ENCODE data around the gene SLC25A29. TPM values are rescaled to one million over a fixed set of nuclear protein-coding genes. Genes with fewer than 3 reads are reported as not detected.

Gene SLC25A29
- total and polyA plus RNA-seq, 2 of the 13 experiments (the other 11 are each of a cell fraction or from before 2014, with no cell fraction given), result 12.2 to 17.2 TPM

- Histone ChIP-seq H3K4me2 (ENCODE audit: low read depth, low read length) (peak overlapping the region; percentile 78), H3K79me2 (ENCODE audit: insufficient read depth, low read length) (no peaks in the 10 kb centered on the region), H3K27me3 (ENCODE audit: control insufficient read depth in 1 of 2, insufficient read depth in 2 of 2, low read length in 2 of 2) (peaks cover 0 to 2% of the 10 kb centered on the region in 2 experiments; a peak in 1 of 5 replicates), H2AFZ (ENCODE audit: low read length) (no peak overlapping the region), H3K4me3 (replicated peaks in 1 of 3; ENCODE audit: insufficient read depth in 1 of 3, low read depth in 2 of 3, low read length in 3 of 3) (peak overlapping the region; percentile 41 to 69 (median 52); a peak in 5 of 6 replicates), H3K9me3 (ENCODE audit: low read length) (no peaks in the 10 kb centered on the region), H3K36me3 (replicated peaks in 1 of 2; ENCODE audit: control insufficient read depth in 1 of 2, insufficient read depth in 2 of 2, low read length in 2 of 2) (no peaks in the 10 kb centered on the region; a peak in 2 of 5 replicates), H3K9ac (ENCODE audit: insufficient read depth, low read depth, low read length) (peak overlapping the region; percentile 64), H4K20me1 (ENCODE audit: insufficient read depth, low read length) (no peaks in the 10 kb centered on the region), H3K4me1 (ENCODE audit: insufficient read depth, low read length) (peaks cover 49% of the 10 kb centered on the region), H3K27ac (ENCODE audit: extremely low read length, insufficient read depth, low read length) (no peak overlapping the region)
- ChIA-PET CTCF (ENCODE audit: low intra/inter-chr PET ratio, low total read pairs) (no interaction called here), POLR2A (interaction anchor here (1.5 kb wide), 1 partner anchor 11 kb away, joined by 4 read pairs; no protein-coding TSS in a partner anchor)
- in situ Hi-C loops (cut with HindIII; ENCODE audit: extremely low pct_ligation_motif_present, low pct_unique_long_range_greater_than_20kb) (no loop called here), intact Hi-C loops (cut with micrococcal nuclease; ENCODE audit: unreplicated experiment) (no loop called here)
- DNase-seq (ENCODE audit: low spot score) (no peak), ATAC-seq (peak; percentile 32), FAIRE-seq (no peak)
- WGBS (ENCODE audit: low lambda C conversion rate), result 48% methylated on average over 5 of the region's 36 CpGs
- BruUV-seq (replicated peaks), result no TSS peak
- no peak for TF ChIP-seq TBP (CRISPR knock-in tag; IDR thresholded peaks at IDR 0.05)
- no peak for TF ChIP-seq NR2C2 (CRISPR knock-in tag; IDR thresholded peaks at IDR 0.05; ENCODE audit: borderline replicate concordance)
- TF ChIP-seq, protein P1, sequence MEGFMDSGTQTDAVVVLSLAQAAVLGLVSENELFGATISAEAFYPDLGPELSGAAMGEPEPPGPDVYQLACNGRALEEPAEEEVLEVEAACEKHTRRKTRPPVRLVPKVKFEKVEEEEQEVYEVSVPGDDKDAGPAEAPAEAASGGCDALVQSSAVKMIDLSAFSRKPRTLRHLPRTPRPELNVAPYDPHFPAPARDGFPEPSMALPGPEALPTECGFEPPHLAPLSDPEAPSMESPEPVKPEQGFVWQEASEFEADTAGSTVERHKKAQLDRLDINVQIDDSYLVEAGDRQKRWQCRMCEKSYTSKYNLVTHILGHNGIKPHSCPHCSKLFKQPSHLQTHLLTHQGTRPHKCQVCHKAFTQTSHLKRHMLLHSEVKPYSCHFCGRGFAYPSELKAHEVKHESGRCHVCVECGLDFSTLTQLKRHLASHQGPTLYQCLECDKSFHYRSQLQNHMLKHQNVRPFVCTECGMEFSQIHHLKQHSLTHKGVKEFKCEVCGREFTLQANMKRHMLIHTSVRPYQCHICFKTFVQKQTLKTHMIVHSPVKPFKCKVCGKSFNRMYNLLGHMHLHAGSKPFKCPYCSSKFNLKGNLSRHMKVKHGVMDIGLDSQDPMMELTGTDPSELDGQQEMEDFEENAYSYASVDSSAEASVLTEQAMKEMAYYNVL (CRISPR knock-in tag; IDR thresholded peaks at IDR 0.05; ENCODE audit: borderline replicate concordance), result no peak
- no peak for TF ChIP-seq SIN3A (IDR thresholded peaks at IDR 0.05; ENCODE audit: borderline replicate concordance, low read depth, low read length)
- no peak for TF ChIP-seq ZSCAN25 (CRISPR knock-in tag; IDR thresholded peaks at IDR 0.05)
- TF ChIP-seq, protein P2, sequence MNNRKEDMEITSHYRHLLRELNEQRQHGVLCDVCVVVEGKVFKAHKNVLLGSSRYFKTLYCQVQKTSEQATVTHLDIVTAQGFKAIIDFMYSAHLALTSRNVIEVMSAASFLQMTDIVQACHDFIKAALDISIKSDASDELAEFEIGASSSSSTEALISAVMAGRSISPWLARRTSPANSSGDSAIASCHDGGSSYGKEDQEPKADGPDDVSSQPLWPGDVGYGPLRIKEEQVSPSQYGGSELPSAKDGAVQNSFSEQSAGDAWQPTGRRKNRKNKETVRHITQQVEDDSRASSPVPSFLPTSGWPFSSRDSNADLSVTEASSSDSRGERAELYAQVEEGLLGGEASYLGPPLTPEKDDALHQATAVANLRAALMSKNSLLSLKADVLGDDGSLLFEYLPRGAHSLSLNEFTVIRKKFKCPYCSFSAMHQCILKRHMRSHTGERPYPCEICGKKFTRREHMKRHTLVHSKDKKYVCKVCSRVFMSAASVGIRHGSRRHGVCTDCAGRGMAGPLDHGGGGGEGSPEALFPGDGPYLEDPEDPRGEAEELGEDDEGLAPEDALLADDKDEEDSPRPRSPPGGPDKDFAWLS (CRISPR knock-in tag; IDR thresholded peaks at IDR 0.05; ENCODE audit: borderline replicate concordance), result 0 out of 2 replicates have a peak, but pooled peaks have one; percentile 12
- no peak for TF ChIP-seq ZFP36 (IDR thresholded peaks at IDR 0.05; ENCODE audit: borderline replicate concordance, low read depth, low read length, partially characterized antibody)
- TF ChIP-seq, protein P3, sequence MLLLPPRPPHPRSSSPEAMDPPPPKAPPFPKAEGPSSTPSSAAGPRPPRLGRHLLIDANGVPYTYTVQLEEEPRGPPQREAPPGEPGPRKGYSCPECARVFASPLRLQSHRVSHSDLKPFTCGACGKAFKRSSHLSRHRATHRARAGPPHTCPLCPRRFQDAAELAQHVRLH (CRISPR knock-in tag; IDR thresholded peaks at IDR 0.05; ENCODE audit: borderline replicate concordance, low read depth), result no peak
- TF ChIP-seq MAX (IDR thresholded peaks at IDR 0.05), result no peak
- no peak for TF ChIP-seq ESRRA (CRISPR knock-in tag; IDR thresholded peaks at IDR 0.05; ENCODE audit: low read depth)
- TF ChIP-seq, protein P4, sequence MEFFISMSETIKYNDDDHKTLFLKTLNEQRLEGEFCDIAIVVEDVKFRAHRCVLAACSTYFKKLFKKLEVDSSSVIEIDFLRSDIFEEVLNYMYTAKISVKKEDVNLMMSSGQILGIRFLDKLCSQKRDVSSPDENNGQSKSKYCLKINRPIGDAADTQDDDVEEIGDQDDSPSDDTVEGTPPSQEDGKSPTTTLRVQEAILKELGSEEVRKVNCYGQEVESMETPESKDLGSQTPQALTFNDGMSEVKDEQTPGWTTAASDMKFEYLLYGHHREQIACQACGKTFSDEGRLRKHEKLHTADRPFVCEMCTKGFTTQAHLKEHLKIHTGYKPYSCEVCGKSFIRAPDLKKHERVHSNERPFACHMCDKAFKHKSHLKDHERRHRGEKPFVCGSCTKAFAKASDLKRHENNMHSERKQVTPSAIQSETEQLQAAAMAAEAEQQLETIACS (CRISPR knock-in tag; IDR thresholded peaks at IDR 0.05), result no peak
- TF ChIP-seq, protein P5, sequence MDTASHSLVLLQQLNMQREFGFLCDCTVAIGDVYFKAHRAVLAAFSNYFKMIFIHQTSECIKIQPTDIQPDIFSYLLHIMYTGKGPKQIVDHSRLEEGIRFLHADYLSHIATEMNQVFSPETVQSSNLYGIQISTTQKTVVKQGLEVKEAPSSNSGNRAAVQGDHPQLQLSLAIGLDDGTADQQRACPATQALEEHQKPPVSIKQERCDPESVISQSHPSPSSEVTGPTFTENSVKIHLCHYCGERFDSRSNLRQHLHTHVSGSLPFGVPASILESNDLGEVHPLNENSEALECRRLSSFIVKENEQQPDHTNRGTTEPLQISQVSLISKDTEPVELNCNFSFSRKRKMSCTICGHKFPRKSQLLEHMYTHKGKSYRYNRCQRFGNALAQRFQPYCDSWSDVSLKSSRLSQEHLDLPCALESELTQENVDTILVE (CRISPR knock-in tag; IDR thresholded peaks at IDR 0.05), result no peak
- TF ChIP-seq, protein P6, sequence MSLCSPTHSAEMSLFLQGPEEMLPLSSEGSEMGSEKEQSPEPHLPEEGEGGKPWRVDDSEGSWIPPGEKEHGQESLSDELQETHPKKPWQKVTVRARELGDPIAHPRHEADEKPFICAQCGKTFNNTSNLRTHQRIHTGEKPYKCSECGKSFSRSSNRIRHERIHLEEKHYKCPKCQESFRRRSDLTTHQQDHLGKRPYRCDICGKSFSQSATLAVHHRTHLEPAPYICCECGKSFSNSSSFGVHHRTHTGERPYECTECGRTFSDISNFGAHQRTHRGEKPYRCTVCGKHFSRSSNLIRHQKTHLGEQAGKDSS (CRISPR knock-in tag; IDR thresholded peaks at IDR 0.05; ENCODE audit: borderline replicate concordance, low read depth), result 0 out of 2 replicates have a peak, but pooled peaks have one; percentile 7
- TF ChIP-seq CHCHD3 (CRISPR knock-in tag; IDR thresholded peaks at IDR 0.05), result peak; percentile 19; the same call in 1 of the 2 replicates
- TF ChIP-seq ZNF543 (CRISPR knock-in tag; IDR thresholded peaks at IDR 0.05), result no peak
Measured at GRCh38 chr14:100329233-100330006, 23.2 kb upstream of the SLC25A29 start.
